HG02885 (cell line): Measurements from ENCODE around the gene TRPC4.
"Not testable (repeated sequence)": the region's sequence is repeated elsewhere in the genome, so short reads cannot be mapped to it uniquely, and the experiment has no call there.

ENCODE experiments used
- ATAC-seq: cut with Tn5 transposase; IDR thresholded peaks from one replicate; pipeline ENCODE4 v1.9.1; 2021; ENCODE audit warnings: mild to moderate bottlenecking; ENCODE audit not compliant: unreplicated experiment, poor library complexity

TRPC4 gene

DNA sequence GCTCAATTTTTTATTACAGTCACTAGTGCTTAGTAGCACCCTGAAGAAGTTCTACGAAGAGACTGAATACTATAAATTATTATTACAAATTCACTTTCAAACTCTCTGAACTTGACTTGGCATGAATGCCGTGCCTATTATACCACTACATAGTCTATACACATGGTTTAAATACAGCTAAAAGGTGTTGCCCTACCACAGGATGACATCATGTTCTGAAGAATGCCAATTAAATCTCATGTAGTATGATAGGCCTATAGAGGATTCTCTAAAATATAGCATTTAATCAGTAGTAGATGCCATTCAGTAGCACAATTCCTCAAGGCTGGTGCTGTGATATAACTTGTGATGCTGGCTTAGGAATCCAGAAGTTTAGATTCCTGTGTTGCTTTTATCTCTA, 254.3 kb downstream of the TRPC4 start:
- ATAC-seq: no peak

DNA sequence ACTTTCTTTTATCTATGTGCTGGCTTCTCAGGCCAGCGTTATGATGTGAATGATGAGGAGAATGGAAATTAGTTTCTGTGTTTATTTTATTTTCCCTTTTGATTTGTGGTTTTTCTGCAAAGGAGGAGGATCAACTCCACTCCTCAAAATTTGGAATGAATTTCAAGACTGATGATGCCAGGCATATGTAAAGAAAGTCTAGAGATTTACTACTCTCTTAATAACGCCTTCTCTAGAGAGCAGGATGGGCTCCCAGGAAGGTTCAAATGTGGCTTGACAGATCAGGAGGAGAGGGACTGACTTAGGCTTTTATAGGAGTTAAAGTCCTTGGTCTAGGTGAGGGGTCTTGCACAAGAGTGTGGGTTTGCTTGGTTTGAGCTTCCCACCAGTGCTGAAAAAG, 255.9 kb downstream of the TRPC4 start:
- no peak for ATAC-seq

GRCh38 chr13:37613236-37613635, 256.3 kb downstream of the TRPC4 start:
- ATAC-seq: no peak

GRCh38 chr13:37608750-37609339, 260.7 kb downstream of the TRPC4 start:
- ATAC-seq: no peak

DNA sequence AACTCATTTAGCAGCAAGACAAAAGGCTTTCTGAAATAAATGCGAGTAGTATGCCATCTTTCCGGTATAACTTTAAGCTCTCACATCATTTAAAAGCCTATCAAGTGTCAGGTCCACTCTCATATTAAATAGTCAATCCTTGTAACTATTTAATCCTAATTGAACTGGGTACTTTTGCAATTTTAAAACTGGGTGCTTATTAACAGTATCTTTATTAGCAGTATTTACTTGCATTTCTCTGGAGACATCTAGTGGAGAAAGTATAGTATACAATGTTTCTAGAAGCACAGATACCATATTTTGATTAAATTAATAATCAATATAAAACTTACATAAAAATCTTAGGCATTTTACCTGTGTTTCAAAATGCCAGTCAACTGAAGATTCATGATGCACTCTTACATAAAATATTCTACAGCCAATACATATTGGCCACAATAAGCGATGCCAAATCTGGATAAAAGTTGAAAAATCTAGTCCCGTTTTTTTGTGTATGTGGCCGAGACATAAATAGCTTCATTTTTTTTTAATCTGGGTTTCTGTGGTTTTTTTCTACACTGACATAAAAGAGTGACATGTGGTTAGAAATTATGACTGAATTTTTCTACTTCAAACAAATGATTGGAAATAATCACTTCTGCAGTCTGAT, 266.7 kb downstream of the TRPC4 start:
- ATAC-seq: no peak

DNA sequence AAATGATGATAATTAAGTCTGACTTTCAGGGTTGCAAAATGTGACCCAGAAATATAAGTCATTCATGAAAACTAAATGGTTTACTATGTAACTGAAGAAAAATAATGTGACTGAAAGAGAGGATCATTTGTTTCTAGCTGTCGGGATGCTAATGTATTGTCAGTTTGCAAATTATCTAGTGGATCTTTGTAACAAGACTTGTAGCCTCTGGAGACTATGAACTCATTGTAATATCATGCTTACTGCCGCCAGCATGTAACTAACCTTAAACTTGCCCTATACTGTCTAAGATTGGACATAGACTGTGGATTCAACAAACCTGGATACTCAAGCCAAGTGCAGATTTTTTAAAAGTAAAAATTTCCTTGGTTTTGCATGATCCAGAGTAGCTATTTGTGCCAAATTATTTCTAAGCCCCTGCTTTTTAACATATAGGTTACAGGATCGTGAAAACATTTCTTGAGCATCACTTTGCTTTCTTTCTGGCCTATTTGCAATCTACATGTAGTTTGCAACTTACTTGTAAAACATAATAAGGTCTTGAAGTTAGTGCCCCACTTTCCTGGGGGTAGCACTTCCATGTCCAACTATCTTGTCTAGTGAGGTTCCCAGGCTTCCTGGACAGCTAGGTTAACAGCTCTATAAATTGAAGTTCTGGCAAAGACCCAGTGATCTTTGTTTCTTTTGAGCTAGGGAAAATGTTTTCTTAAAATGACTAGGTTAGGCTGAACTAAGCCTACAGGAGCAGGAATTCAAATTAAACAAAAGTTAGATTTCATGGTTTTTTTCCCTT, 267.7 kb downstream of the TRPC4 start:
- no peak for ATAC-seq

DNA sequence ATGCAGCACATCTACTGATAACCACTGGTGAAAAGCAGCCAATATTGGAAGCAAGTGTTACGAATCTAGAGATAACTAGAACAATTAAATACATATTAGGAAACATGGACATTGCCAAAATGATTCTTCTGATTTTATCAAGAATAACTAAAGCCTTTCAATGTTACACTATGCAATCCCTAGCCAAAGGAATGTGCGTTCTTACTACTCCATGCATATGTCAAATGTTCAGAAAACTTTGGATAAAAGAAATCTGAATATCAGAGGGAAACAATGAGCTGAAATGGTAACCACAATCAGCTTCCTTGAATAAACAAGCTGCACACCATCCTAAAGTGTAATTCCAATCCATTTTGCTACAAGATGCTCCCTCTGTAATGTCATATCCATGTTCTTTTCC, 270.1 kb downstream of the TRPC4 start:
- no peak for ATAC-seq

- no peak for ATAC-seq
These were observed 271.0 kb downstream of the TRPC4 start, which contains the start of gene POSTN for GRCh38 chr13:37598597-37598996. Gene POSTN (minus strand): TSS chr13:37598768. CDS start chr13:37598726, 42 bp downstream.

DNA sequence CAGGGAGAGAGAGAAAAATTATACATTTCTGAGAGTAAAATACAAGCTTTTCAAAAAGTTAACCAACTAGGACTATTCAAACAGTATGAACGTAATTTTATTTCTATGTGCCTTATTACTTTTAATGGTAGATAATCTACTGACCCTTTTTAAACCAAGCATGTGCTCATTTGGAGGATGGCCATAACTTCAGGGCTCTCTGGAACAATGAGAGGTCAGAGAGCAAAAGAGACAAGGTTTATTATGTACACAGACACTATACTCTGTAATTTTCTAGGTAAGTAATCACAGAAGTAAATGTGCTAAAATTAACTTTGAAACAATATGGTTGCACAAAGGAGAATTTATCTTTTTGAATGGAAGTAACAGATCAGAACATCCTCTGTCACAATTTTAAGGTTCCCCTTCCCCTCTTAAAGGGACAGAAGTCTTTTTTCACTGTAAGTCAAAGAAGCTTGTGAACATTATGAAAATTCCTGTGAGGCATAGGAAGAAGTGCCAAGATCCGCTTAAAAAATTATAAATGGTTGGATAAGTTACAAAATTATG, 272.0 kb downstream of the TRPC4 start:
- ATAC-seq: no peak

DNA sequence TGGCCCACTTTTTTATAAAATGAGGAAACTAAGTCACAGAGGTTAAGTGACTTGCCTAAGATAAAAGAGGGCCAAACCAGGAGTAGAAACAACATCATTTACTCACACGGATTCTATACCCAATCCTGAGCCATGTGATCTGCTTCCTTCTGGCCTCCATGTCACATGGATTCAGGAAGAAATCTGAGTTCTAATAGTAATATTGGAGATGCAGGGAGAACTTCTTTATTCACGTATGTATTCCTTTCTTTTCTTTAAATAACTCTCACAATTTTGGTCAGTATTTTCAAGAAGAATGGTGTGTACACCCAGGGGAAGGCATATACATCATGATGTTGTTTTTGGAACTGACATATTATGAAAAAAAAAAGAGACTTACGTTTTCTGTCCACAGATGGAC, 272.8 kb downstream of the TRPC4 start:
- no peak for ATAC-seq

DNA sequence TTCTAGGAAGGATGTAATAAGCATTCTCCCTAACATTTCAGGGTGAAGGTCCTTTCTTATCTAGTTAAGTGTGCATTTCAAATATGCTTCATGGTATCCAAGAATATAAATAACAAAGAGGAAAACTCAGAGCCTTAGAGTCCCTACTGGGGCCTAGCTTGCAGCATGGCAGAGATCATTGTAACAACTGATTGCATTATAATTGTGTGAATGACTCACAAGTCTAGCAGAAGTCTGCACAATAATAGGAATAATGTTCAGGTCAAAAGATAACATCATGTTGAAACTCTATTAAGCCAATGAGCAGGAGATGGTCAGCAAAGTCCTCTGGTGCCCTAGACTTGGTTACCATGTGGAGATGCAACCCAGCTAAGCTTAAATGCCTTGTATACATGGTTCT, 274.4 kb downstream of the TRPC4 start:
- ATAC-seq: no peak

GRCh38 chr13:37594550-37594949, 275.0 kb downstream of the TRPC4 start:
- ATAC-seq: no peak

- ATAC-seq: not testable (repeated sequence)
These were observed 280.2 kb downstream of the TRPC4 start for GRCh38 chr13:37589381-37589780.

DNA sequence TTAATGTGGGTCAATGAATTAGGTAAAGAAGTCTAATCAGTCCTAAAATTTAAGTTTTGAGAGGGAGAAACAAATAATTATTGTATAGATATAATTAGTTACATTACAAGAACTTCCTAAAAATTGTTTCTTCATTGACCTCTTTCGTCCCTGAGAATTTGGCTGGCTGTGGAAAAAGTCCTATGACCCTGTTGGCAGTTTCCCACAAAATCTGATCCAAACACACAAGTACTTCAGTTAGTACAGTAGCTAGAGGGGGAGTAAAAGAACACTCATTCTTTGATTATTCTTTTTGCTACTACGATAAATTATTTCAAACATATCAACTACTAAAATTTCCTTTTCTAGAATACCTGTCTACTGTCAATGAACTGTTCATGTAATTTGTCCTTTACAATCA, 282.3 kb downstream of the TRPC4 start:
- ATAC-seq: no peak
